WTC11 (cell line): ENCODE results near the gene VSIG2. TPM values are rescaled to one million over a fixed set of nuclear protein-coding genes. Genes with fewer than 3 reads are reported as not detected.

Experiments
- ATAC-seq: fragments of 200-7000 bp; cut with Tn5 transposase; 2 replicates; pipeline ENCODE4 v1.10.0; 2021; ENCODE audit warnings: mild to moderate bottlenecking, moderate library complexity
- CTCF ChIA-PET: fragments of 300-600 bp; sonication (Branson Sonifier 250); formaldehyde crosslinking; loops from one replicate; lab custom pipeline; 2021; ENCODE audit warnings: antibody characterized with exemption; lab: Charles Lee
- POLR2A ChIA-PET: fragments of 350-600 bp; sonication (Branson Sonifier 250); formaldehyde crosslinking; loops from one replicate; lab custom pipeline; 2021; ENCODE audit warnings: antibody characterized with exemption; lab: Charles Lee
- DNase-seq: peaks from one replicate; pipeline ENCODE4 v3.0.0; 2021; ENCODE audit warnings: low spot score
- H3K27ac Mint-ChIP-seq: 2 replicates; pipeline ENCODE4 v1.8.0; 2021; ENCODE audit warnings: mixed read lengths
- H3K27me3 Mint-ChIP-seq: 2 replicates; pipeline ENCODE4 v1.8.0; 2021; ENCODE audit warnings: low read depth, mild to moderate bottlenecking, moderate library complexity, mixed read lengths
- H3K36me3 Mint-ChIP-seq: 2 replicates; pipeline ENCODE4 v1.8.0; 2021; ENCODE audit warnings: mixed read lengths
- H3K4me1 Mint-ChIP-seq: 2 replicates; pipeline ENCODE4 v1.8.0; 2022; ENCODE audit warnings: mixed read lengths
- H3K4me3 Mint-ChIP-seq: 2 replicates; pipeline ENCODE4 v1.8.0; 2021; ENCODE audit warnings: mild to moderate bottlenecking, moderate library complexity, mixed read lengths
- H3K9me3 Mint-ChIP-seq: 2 replicates; pipeline ENCODE4 v1.8.0; 2021; ENCODE audit warnings: mixed read lengths
- AFF4 ChIP-seq: sonication (generic); formaldehyde crosslinking; IDR thresholded peaks from 2 replicates; pipeline ENCODE4 v1.8.1; 2023; ENCODE audit warnings: mild to moderate bottlenecking, missing genetic modification reagents, borderline replicate concordance
- AR ChIP-seq: fragments of 250-450 bp; sonication (Bioruptor Pico); IDR thresholded peaks from 2 replicates; pipeline ENCODE4 v1.9.0; 2021; ENCODE audit warnings: mild to moderate bottlenecking
- ELF4 ChIP-seq: sonication (generic); formaldehyde crosslinking; IDR thresholded peaks from 2 replicates; pipeline ENCODE4 v1.8.1; 2022; ENCODE audit warnings: low read depth, mild to moderate bottlenecking, moderate library complexity, missing genetic modification reagents
- EMX1 ChIP-seq: fragments of 250-450 bp; sonication (Bioruptor Pico); IDR thresholded peaks from 2 replicates; pipeline ENCODE4 v1.8.0; 2021; ENCODE audit warnings: mild to moderate bottlenecking
- FOXK1 ChIP-seq: sonication (generic); formaldehyde crosslinking; IDR thresholded peaks from 2 replicates; pipeline ENCODE4 v1.8.0; 2022; ENCODE audit warnings: mild to moderate bottlenecking, moderate library complexity, missing genetic modification reagents
- MYBL2 ChIP-seq: sonication (generic); formaldehyde crosslinking; IDR thresholded peaks from 2 replicates; pipeline ENCODE4 v1.8.1; 2023; ENCODE audit warnings: mild to moderate bottlenecking, moderate library complexity, missing genetic modification reagents
- OVOL2 ChIP-seq: fragments of 250-450 bp; sonication (Bioruptor Pico); IDR thresholded peaks from 2 replicates; pipeline ENCODE4 v1.9.0; 2021; ENCODE audit warnings: mild to moderate bottlenecking, borderline replicate concordance
- PRDM15 ChIP-seq: sonication (generic); formaldehyde crosslinking; IDR thresholded peaks from 2 replicates; pipeline ENCODE4 v1.8.0; 2022; ENCODE audit warnings: missing genetic modification reagents
- PREB ChIP-seq: sonication (generic); formaldehyde crosslinking; IDR thresholded peaks from 2 replicates; pipeline ENCODE4 v1.8.1; 2022; ENCODE audit warnings: mild to moderate bottlenecking, missing genetic modification reagents, moderate library complexity, borderline replicate concordance
- RORB ChIP-seq: fragments of 250-450 bp; sonication (Bioruptor Pico); IDR thresholded peaks from 2 replicates; pipeline ENCODE4 v1.9.0; 2021; ENCODE audit warnings: mild to moderate bottlenecking
- SOX15 ChIP-seq: fragments of 250-450 bp; sonication (Bioruptor Pico); IDR thresholded peaks from 2 replicates; pipeline ENCODE4 v1.9.0; 2021; ENCODE audit warnings: mild to moderate bottlenecking
- SP1 ChIP-seq: sonication (generic); formaldehyde crosslinking; conservative IDR thresholded peaks from 2 replicates; pipeline ENCODE4 v1.8.1; 2022; ENCODE audit warnings: missing genetic modification reagents
- ZBTB21 ChIP-seq: sonication (generic); formaldehyde crosslinking; IDR thresholded peaks from 2 replicates; pipeline ENCODE4 v1.8.1; 2023; ENCODE audit warnings: mild to moderate bottlenecking, missing genetic modification reagents, borderline replicate concordance
- ZNF121 ChIP-seq: sonication (generic); formaldehyde crosslinking; IDR thresholded peaks from 2 replicates; pipeline ENCODE4 v1.8.0; 2023; ENCODE audit warnings: missing genetic modification reagents
- total RNA-seq: library from RNA; stranded (reverse); gene quantifications from 3 replicates; pipeline ENCODE4 v1.2.3, GENCODE V29; 2021
- TF ChIP-seq, protein P1 (sequence below): fragments of 250-450 bp; sonication (Bioruptor Pico); IDR thresholded peaks from 2 replicates; pipeline ENCODE4 v2.1.2; 2022; ENCODE audit warnings: mild to moderate bottlenecking, moderate library complexity
- TF ChIP-seq, protein P2 (sequence below): fragments of 250-450 bp; sonication (Bioruptor Pico); IDR thresholded peaks from 2 replicates; pipeline ENCODE4 v1.8.0; 2021; ENCODE audit warnings: mild to moderate bottlenecking

The VSIG2 gene
- total RNA-seq, 1 experiment from 2014 or later, result 0.79 TPM

- TF ChIP-seq, protein P1, sequence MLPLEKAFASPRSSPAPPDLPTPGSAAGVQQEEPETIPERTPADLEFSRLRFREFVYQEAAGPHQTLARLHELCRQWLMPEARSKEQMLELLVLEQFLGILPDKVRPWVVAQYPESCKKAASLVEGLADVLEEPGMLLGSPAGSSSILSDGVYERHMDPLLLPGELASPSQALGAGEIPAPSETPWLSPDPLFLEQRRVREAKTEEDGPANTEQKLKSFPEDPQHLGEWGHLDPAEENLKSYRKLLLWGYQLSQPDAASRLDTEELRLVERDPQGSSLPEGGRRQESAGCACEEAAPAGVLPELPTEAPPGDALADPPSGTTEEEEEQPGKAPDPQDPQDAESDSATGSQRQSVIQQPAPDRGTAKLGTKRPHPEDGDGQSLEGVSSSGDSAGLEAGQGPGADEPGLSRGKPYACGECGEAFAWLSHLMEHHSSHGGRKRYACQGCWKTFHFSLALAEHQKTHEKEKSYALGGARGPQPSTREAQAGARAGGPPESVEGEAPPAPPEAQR, result no peak
- TF ChIP-seq SOX15 (CRISPR knock-in tag), result no peak
- no peak for TF ChIP-seq AFF4 (CRISPR knock-in tag)
- no peak for TF ChIP-seq EMX1 (CRISPR knock-in tag)
- TF ChIP-seq RORB (CRISPR knock-in tag), result no peak
Observed at GRCh38 chr11:124737638-124738305, 14.3 kb downstream of the VSIG2 start (continued).

DNA sequence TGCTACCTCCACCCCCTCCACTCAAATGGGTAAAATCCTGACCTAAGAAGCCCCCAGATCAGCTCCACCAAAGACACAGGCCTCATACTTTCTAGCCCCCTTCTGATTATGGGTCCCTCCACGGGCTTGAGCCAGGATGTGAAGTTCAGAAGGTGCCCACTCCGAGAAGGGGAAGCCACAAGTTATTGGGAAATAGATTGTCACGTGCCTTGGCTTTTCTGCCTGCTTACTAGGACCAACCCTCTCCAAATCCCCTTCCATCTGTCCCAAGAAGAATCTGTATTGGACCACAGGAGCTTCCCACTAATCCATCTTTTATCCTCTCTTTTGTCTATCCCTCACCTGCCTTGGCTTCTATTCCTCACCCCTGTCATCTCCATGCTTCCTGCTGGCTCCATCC lies 15.3 kb downstream of the VSIG2 start:
- Mint-ChIP-seq H3K27me3 (peaks cover 77% of the 10 kb centered on the region), H3K4me1 (peaks cover 23% of the 10 kb centered on the region), H3K9me3 (no peaks in the 10 kb centered on the region), H3K27ac (no peak overlapping the region), H3K36me3 (no peaks in the 10 kb centered on the region), H3K4me3 (no peak overlapping the region)
- no peak for TF ChIP-seq FOXK1 (CRISPR knock-in tag)
- no peak for TF ChIP-seq SP1 (CRISPR knock-in tag)
- no peak for TF ChIP-seq OVOL2 (CRISPR knock-in tag)
- no peak for TF ChIP-seq PREB
- no peak for TF ChIP-seq PRDM15 (CRISPR knock-in tag)
- TF ChIP-seq ZBTB21 (CRISPR knock-in tag), result no peak
- TF ChIP-seq, protein P2, sequence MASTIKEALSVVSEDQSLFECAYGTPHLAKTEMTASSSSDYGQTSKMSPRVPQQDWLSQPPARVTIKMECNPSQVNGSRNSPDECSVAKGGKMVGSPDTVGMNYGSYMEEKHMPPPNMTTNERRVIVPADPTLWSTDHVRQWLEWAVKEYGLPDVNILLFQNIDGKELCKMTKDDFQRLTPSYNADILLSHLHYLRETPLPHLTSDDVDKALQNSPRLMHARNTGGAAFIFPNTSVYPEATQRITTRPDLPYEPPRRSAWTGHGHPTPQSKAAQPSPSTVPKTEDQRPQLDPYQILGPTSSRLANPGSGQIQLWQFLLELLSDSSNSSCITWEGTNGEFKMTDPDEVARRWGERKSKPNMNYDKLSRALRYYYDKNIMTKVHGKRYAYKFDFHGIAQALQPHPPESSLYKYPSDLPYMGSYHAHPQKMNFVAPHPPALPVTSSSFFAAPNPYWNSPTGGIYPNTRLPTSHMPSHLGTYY, result no peak
- TF ChIP-seq ZNF121 (CRISPR knock-in tag), result no peak
- no peak for TF ChIP-seq MYBL2 (CRISPR knock-in tag)
- no peak for TF ChIP-seq AR
- TF ChIP-seq ELF4 (CRISPR knock-in tag), result no peak
- DNase-seq (no peak), ATAC-seq (no peak)
- ChIA-PET CTCF (interaction anchor here (0.9 kb wide), 1 partner anchor 10 kb away, joined by 4 read pairs; no protein-coding TSS in a partner anchor), POLR2A (no interaction called here)
